ENCODE measurements around the gene EXOC6B. TPM values are rescaled to one million over a fixed set of nuclear protein-coding genes. Genes with fewer than 3 reads are reported as not detected.
A peak's percentile ranks its signal among the peaks of the same experiment; 100 is the strongest.

Gene EXOC6B
- total and polyA plus RNA-seq, 4 donors, result 5.8 to 45.9 (median 26.2) TPM

- intact Hi-C loops (cut with DNase I), result loop anchor here (1.0 to 5.0 kb wide), 5 partner anchors 226 to 604 kb away; no protein-coding TSS in a partner anchor
- peak; percentile 89 for ATAC-seq (ENCODE audit: low FRiP score)
- H3K27me3 ChIP-seq (ENCODE audit: control insufficient read depth in 1 of 2, insufficient read depth in 2 of 2, low read length in 1 of 2), result no peaks in the 10 kb centered on the region
- no peak overlapping the region for H3K4me3 ChIP-seq (ENCODE audit: low read length in 2 of 2)
- peak; percentile 74 to 88 for DNase-seq
- no peaks in the 10 kb centered on the region for H3K36me3 ChIP-seq (ENCODE audit: control insufficient read depth in 1 of 2, insufficient read depth in 2 of 2, low read length in 1 of 2)
- no peaks in the 10 kb centered on the region for H3K4me1 ChIP-seq (ENCODE audit: control insufficient read depth in 1 of 2, insufficient read depth in 2 of 2, low read length in 2 of 2)
- no peak overlapping the region for H3K27ac ChIP-seq (ENCODE audit: low read depth in 1 of 2, low read length in 2 of 2)
- 4 to 5% methylated on average over 28 of the region's 28 CpGs for WGBS, 2 donors
- H3K9me3 ChIP-seq (ENCODE audit: control insufficient read depth, low read length), result no peaks in the 10 kb centered on the region
Measured at GRCh38 chr2:72150157-72150860, 675.5 kb downstream of the EXOC6B start.

GRCh38 chr2:72149556-72150156 is 676.2 kb downstream of the EXOC6B start:
- Histone ChIP-seq H3K27me3 (ENCODE audit: control insufficient read depth in 1 of 2, insufficient read depth in 2 of 2, low read length in 1 of 2) (no peaks in the 10 kb centered on the region), H3K4me1 (ENCODE audit: control insufficient read depth in 1 of 2, insufficient read depth in 2 of 2, low read length in 2 of 2) (no peaks in the 10 kb centered on the region), H3K9me3 (ENCODE audit: control insufficient read depth, low read length) (no peaks in the 10 kb centered on the region), H3K36me3 (ENCODE audit: control insufficient read depth in 1 of 2, insufficient read depth in 2 of 2, low read length in 1 of 2) (no peaks in the 10 kb centered on the region), H3K27ac (ENCODE audit: low read depth in 1 of 2, low read length in 2 of 2) (no peak overlapping the region), H3K4me3 (ENCODE audit: low read length in 2 of 2) (no peak overlapping the region)
- ATAC-seq (ENCODE audit: low FRiP score), result peak; percentile 13
- 1% methylated on average over 45 of the region's 45 CpGs for WGBS, 2 donors
- DNase-seq, result peak; percentile 42 to 78
- intact Hi-C loops (cut with DNase I), result loop anchor here (1.0 to 10.0 kb wide), 10 partner anchors 225 to 603 kb away; no protein-coding TSS in a partner anchor

GRCh38 chr2:72148837-72149555 is 676.8 kb downstream of the EXOC6B start:
- H3K4me3 ChIP-seq (ENCODE audit: low read length in 2 of 2), result peak overlapping the region; percentile 42 to 45
- H3K36me3 ChIP-seq (ENCODE audit: control insufficient read depth in 1 of 2, insufficient read depth in 2 of 2, low read length in 1 of 2), result no peaks in the 10 kb centered on the region
- H3K27me3 ChIP-seq (ENCODE audit: control insufficient read depth in 1 of 2, insufficient read depth in 2 of 2, low read length in 1 of 2), result no peaks in the 10 kb centered on the region
- ATAC-seq (ENCODE audit: low FRiP score) (no peak), DNase-seq (peak; percentile 49 to 85)
- H3K9me3 ChIP-seq (ENCODE audit: control insufficient read depth, low read length), result no peaks in the 10 kb centered on the region
- WGBS, 2 donors, result 0 to 1% methylated on average over 26 to 65 of the region's 65 CpGs
- no peak overlapping the region for H3K27ac ChIP-seq (ENCODE audit: low read depth in 1 of 2, low read length in 2 of 2)
- H3K4me1 ChIP-seq (ENCODE audit: control insufficient read depth in 1 of 2, insufficient read depth in 2 of 2, low read length in 2 of 2), result no peaks in the 10 kb centered on the region
- intact Hi-C loops (cut with DNase I), result loop anchor here (5.0 to 10.0 kb wide), 5 partner anchors 347 to 537 kb away; no protein-coding TSS in a partner anchor

GRCh38 chr2:72148003-72148836 is 677.6 kb downstream of the EXOC6B start:
- no peak for ATAC-seq (ENCODE audit: low FRiP score)
- WGBS, 2 donors, result 0 to 2% methylated on average over 37 to 68 of the region's 68 CpGs
- intact Hi-C loops (cut with DNase I), result loop anchor here (5.0 to 10.0 kb wide), 5 partner anchors 346 to 536 kb away; no protein-coding TSS in a partner anchor
- peak overlapping the region; percentile 42 to 45 for H3K4me3 ChIP-seq (ENCODE audit: low read length in 2 of 2)
- no peak overlapping the region for H3K27ac ChIP-seq (ENCODE audit: low read depth in 1 of 2, low read length in 2 of 2)
- H3K36me3 ChIP-seq (ENCODE audit: control insufficient read depth in 1 of 2, insufficient read depth in 2 of 2, low read length in 1 of 2), result no peaks in the 10 kb centered on the region
- no peaks in the 10 kb centered on the region for H3K9me3 ChIP-seq (ENCODE audit: control insufficient read depth, low read length)
- no peaks in the 10 kb centered on the region for H3K4me1 ChIP-seq (ENCODE audit: control insufficient read depth in 1 of 2, insufficient read depth in 2 of 2, low read length in 2 of 2)
- H3K27me3 ChIP-seq (ENCODE audit: control insufficient read depth in 1 of 2, insufficient read depth in 2 of 2, low read length in 1 of 2), result no peaks in the 10 kb centered on the region
- peak; percentile 44 to 73 for DNase-seq

- Histone ChIP-seq H3K4me1 (ENCODE audit: control insufficient read depth in 1 of 2, insufficient read depth in 2 of 2, low read length in 2 of 2) (no peaks in the 10 kb centered on the region), H3K36me3 (ENCODE audit: control insufficient read depth in 1 of 2, insufficient read depth in 2 of 2, low read length in 1 of 2) (no peaks in the 10 kb centered on the region), H3K27me3 (ENCODE audit: control insufficient read depth in 1 of 2, insufficient read depth in 2 of 2, low read length in 1 of 2) (no peaks in the 10 kb centered on the region), H3K9me3 (ENCODE audit: control insufficient read depth, low read length) (no peaks in the 10 kb centered on the region), H3K27ac (ENCODE audit: low read depth in 1 of 2, low read length in 2 of 2) (no peak within 1 kb of the TSS), H3K4me3 (ENCODE audit: low read length in 2 of 2) (peak within 1 kb of the TSS; percentile 42 to 45)
- peak; percentile 46 to 85 for DNase-seq
- WGBS, 2 donors, result 1 to 2% methylated on average over 54 to 69 of the region's 69 CpGs
- intact Hi-C loops (cut with DNase I), result loop anchor here (5.0 to 10.0 kb wide), 5 partner anchors 345 to 535 kb away; no protein-coding TSS in a partner anchor
- no peak for ATAC-seq (ENCODE audit: low FRiP score)
Measured at GRCh38 chr2:72147303-72147971, 678.4 kb downstream of the EXOC6B start, which contains the start of gene CYP26B1. CYP26B1 (minus strand) TSS chr2:72147862; CDS start chr2:72147834, 28 bp downstream.

- Histone ChIP-seq H3K27me3 (ENCODE audit: control insufficient read depth in 1 of 2, insufficient read depth in 2 of 2, low read length in 1 of 2) (no peaks in the 10 kb centered on the region), H3K36me3 (ENCODE audit: control insufficient read depth in 1 of 2, insufficient read depth in 2 of 2, low read length in 1 of 2) (no peaks in the 10 kb centered on the region), H3K9me3 (ENCODE audit: control insufficient read depth, low read length) (no peaks in the 10 kb centered on the region), H3K27ac (ENCODE audit: low read depth in 1 of 2, low read length in 2 of 2) (no peak overlapping the region), H3K4me1 (ENCODE audit: control insufficient read depth in 1 of 2, insufficient read depth in 2 of 2, low read length in 2 of 2) (no peaks in the 10 kb centered on the region), H3K4me3 (ENCODE audit: low read length in 2 of 2) (peak overlapping the region in 1 of 2 donors; percentile 29)
- ATAC-seq (ENCODE audit: low FRiP score) (no peak), DNase-seq (peak; percentile 40 to 72)
- intact Hi-C loops (cut with DNase I), result loop anchor here (5.0 to 10.0 kb wide), 5 partner anchors 344 to 534 kb away; no protein-coding TSS in a partner anchor
- WGBS, 2 donors, result 2 to 3% methylated on average over 54 to 58 of the region's 58 CpGs
Measured at GRCh38 chr2:72146347-72147302, 679.2 kb downstream of the EXOC6B start.
